Hematopoietic multipotent progenitor cell treated with erythropoietin and hydrocortisone succinate and interleukin-3 and kit ligand, for 17 days (in vitro differentiated cells): Measurements from ENCODE around the gene SMIM17.
A peak's percentile ranks its signal among the peaks of the same experiment; 100 is the strongest.
"Not testable (repeated sequence)": the region's sequence is repeated elsewhere in the genome, so short reads cannot be mapped to it uniquely, and the experiment has no call there.

Experiments
- DNase-seq: peaks from one replicate; pipeline ENCODE4 v3.0.0-alpha.2; 2015; ENCODE audit warnings: low spot score

The SMIM17 gene

DNA sequence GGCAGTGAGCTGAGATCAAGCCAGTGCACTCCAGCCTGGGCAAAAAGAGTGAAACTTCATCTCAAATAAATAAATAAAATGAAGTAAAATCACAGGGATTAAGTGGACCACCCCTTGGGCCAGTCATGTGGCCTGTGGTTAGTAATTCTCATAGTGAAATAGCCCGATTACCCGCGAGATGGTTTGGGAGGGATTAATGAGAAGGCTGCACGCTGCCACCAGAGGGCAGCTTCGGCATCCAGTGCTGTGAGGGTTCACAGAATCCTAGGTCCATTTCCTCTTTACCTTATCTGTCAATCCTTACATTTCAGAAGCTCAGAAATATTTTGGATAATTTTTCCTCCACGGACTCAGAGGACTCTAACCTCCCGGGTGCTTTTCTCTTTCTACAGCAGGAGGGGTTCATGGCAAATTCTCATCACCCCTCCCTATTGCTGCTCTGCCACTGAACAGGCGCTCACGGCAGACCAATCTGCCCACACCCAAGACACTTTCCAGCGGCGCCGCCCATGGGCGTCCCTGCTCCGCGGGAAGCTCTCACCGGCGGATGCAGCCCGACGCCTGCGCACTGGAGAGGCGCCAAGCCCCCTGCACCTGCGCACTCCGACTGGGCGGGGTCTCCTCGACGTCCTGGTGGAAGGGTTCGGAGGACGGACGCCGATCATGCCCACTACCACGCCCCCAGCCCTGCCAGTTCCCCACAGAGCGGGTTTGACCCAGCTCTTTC lies 17.6 kb downstream of the SMIM17 start:
- DNase-seq = no peak

DNA sequence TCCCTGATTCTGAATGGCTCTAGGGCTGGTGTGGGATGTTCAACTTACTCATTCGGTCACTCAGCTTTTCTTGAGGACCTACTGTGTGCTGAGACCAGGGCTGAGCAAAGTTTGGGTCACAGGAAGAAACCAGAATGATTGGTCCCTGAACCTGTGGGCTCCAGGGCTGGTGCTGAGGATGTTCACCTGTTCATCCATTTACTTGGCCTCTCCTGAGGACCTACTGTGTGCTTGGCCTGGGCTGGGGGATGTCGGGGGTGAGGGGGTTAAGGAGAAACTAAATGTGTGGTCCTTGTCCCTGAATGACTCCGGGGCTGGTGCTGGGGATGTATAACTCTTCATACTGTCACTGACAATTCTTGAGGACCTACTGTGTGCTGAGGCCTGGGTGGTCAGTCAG lies 18.3 kb downstream of the SMIM17 start:
- no peak for DNase-seq

DNA sequence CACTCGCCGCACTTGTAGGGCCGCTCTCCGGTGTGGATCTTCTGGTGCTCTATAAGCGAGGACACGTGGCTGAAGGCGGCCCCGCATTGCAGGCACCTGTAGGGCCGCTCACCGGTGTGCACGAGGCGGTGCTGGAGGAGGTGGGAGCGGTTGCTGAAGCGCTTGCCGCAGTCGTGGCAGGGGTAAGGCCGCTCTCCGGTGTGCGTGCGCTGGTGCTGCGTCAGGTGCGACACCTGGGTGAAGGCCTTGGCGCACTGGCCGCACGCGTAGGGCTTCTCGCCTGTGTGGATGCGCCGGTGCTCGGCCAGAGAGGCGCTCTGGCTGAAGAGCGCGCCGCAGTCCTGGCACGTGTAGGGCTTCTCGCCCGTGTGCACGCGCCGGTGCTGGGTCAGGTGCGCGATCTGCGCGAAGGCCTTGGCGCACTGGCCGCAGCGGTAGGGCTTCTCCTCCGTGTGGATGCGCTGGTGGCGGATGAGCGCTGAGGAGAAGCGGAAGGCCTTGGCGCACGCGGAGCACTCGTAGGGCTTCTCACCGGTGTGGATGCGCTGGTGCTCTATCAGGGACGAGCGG lies 21.1 kb downstream of the SMIM17 start:
- DNase-seq = no peak

DNA sequence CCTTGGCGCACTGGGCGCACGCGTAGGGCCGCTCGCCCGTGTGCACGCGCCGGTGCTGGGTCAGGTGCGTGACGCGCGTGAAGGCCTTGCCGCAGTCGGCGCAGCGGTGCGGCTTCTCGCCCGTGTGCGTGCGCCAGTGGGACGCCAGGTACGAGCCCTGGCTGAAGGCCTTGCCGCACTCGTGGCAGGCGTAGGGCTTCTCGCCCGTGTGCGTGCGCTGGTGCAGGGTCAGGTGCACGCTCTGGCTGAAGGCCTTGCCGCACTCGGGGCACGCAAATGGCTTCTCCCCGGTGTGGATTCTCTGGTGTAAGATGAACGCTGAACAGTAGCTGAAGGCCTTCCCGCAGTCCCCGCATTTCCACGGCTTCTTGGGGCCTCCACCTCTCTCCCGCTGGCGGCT lies 21.6 kb downstream of the SMIM17 start:
- DNase-seq = no peak

DNA sequence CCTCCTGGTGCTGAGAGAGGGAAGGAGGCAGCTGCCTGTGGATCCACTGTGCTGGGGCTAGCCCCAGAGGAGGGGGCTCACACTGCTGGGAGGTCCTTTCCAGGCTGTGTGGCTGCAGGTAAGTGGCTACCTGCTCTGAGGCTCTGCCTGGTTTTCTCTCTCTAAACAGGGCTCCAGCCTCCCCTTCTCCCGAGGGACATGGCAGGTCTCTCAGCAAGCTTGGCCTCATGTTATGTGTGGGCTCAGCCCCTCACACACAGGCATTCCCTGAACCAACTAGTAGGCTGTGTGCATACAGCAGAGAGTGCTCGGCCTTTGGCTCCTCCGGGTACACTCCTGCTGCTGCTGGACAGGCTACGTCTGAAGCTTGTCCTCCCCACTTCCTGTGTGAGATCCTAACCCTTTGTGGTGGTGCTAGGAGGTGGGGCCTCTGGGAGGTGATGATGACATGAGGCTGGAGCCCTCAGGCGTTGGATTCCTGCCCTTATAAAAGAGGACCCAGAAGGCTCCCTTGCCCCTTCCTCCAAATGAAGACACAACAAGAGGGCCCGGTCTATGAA lies 24.4 kb downstream of the SMIM17 start:
- no peak for DNase-seq

DNA sequence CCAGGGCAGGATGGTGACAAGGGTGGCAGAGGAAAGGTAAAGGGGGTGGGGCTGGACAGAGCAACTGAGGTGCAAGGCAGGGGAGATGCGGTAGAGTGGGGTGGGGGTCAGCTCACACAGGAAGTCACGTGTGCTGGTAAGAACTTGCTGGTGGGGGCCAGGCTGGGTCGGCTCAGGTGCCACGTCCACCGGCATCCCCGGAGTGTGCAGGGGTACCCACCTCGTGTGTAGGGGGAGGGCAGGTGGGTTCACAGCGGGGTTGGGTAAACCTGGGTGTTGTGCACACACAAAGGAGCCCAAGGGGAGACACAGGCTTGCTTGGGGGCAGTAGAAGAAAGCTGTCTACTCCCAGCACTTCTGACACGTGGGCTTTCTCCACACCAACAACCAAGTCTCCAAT lies 25.7 kb downstream of the SMIM17 start:
- no peak for DNase-seq

DNA sequence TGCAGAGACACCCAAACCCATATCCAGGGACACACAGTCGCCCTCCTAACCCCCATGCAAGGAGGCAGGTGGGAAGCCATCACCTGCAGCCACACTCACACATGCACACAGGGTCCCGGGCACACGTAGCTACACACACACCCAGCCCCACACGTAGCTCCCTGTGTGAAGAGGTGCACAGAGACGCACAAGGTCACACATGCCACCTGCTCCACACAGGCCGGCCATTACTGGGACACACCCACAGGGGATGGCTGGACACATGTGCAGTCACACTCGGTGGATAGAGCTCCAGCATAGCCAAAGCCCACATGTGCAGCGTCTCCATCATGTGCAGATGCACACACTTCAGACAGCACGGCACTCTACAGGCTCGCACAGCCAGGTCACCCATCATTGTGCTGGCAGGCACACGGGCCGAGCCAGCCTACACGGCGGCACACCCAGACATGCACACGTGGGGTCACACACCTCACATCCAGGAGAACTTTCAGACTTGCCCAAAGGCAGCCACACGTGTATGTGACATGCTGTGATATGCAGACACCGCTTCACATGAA lies 27.5 kb downstream of the SMIM17 start:
- DNase-seq = no peak

DNA sequence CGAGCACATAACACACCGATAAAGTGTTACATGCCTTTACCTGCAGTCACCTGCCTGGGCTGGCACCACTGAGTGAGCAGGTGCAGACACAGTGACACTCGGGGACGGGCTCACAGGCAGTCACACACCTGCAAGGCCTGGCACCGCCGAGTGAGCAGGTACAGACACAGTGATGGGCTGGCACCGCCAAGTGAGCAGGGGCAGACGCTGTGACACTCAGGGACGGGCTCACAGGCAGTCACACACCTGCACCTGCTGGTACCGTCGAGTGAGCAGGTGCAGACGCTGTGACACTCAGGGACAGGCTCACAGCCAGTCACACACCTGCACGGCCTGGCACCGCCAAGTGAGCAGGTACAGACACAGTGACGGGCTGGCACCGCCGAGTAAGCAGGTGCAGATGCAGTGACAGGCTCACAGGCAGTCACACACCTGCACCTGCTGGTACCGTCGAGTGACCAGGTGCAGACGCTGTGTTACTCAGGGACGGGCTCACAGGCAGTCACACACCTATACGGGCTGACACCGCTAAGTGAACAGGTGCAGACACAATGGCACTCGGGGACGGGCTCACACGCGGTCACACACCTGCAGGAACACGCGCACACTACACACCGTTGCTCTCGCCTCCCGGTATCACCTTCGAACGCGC lies 28.1 kb downstream of the SMIM17 start:
- no peak for DNase-seq

DNA sequence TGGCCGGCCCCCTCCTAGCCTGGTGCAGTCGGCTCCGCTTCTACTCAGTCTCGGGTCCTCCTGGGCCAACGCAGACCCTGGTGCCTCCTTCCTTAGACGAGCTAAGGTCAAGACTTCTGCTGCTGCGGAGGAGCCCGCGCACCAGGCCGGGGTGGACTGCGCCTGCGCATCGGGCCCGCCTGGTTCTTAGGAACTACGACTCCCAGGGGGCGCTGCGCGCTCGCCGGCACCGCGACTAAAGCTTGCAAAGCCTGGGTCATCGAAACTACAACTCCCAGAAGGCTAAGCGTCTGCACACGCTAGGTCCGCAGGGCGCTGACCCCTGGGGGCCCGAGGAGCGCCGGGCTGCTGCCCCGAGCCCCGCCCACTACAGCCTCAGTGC lies 28.6 kb downstream of the SMIM17 start, which contains the start of gene ZNF835:
TSS of gene ZNF835 (minus strand) at position 145 of the 382 bp plus-strand sequence. CDS start 6,559 bp downstream, outside the sequence.
- peak; percentile 5 for DNase-seq

DNA sequence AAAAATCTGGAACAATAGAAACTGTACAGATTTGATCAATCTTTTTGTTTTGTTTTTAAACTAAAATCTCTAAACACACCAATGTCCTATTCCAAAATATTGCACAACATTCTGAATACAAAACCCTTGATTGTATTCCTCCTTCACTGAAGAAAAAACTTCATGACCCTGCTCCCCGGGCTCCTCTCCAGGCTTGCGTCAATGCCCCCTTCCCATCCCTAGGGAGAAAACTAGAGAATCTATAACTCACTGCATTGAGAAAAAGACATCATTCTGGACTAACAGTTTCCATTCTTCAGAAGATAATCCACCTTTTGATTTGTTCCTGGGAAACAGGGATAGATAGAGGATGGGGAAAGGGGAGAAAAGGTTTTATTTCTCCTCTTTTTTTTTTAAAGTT lies 29.7 kb downstream of the SMIM17 start:
- DNase-seq = not testable (repeated sequence)

DNA sequence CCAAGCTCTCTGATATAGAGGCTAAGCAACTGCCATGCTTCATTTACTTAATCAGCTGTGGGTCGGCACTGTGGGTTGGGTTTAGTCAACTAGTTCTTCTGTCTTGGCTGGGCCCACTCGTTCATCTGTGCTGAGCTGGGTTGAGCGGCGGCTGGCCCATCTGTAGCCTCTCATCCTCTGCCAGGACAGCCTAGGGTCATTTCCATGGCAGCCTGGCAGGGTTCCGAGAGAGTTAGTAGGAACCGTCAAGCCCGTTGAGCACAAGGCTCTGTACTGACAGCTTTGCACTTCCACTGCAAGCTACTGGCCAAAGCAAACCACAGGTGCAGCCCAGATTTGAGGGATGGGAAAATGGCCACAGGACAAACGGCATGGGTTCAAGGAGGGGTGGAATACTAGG lies 35.2 kb downstream of the SMIM17 start:
- DNase-seq = no peak

DNA sequence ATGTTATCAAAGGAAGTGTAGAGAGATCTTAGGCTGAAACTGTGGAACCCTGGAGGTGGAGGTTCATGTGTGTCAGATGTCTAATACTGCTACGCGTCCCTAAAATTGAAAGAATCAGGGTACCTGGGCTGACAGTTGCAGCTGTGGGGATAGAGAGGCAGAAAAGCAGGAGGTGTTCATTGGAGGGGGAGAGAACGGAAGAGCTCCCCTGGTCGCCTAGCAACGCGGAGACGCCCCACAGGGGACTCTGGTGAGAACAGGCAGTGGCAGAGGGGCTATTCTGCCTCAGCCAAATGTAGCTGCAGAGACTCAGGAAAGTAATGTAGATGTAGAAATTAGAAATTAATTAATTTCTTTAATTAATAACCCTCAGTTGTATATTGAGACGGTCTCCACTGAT lies 38.7 kb downstream of the SMIM17 start:
- DNase-seq = no peak

DNA sequence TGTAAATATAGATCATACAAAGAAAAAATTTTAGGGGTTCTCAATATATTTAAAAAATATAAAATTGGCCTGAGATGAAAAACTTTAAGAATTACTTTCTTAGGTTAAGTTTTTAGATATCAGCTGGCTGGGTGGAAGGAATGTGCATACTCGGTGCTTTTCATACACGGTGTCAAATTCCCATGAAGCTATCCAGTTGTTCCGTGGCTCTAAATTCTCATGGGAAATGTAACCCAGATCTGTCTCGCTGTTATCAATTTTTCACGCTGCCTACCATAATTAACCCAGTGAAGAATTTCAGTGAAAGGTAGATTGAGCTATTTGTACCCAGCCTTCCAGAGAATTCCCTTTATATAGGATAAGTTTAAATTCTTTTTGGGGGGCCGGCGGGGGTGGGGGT lies 40.2 kb downstream of the SMIM17 start:
- DNase-seq = no peak

DNA sequence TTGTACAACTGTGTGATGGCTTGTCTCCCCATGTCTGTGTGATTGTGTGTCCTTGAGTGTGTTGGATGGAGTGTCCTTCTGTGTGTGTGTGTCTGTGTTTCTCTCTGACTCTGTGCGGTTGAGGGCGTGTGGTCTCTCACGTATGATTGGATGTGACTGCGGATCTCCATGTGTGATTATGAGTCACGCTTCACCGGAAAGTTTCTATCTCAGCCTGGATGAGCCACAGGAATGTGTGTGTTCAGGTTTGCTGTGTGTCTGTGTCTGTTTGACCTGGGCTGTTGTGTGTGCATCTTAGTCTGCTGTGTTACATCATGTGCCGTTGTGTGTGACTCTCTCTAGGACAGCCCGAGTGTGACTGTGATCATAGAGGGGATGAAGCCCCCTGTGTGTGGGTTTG lies 44.1 kb downstream of the SMIM17 start:
- no peak for DNase-seq

DNA sequence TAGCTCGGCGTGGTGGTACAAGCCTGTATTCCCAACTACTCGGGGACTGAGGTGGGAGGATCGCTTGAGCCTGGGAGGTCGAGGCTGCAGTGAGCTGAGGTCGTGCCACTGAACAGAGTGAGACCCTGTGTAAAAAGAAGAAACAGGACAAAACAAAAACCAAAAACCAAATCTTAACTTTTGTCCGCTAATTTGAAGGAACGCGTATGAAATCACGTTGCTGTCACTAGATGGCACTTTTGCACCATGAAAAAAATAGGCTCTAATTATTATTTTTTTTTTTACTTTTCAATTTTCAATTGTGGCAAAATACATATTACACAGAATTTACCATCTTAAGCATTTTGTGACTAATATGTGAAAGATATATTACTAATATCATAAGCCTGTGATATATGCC lies 46.2 kb downstream of the SMIM17 start:
- DNase-seq = no peak

DNA sequence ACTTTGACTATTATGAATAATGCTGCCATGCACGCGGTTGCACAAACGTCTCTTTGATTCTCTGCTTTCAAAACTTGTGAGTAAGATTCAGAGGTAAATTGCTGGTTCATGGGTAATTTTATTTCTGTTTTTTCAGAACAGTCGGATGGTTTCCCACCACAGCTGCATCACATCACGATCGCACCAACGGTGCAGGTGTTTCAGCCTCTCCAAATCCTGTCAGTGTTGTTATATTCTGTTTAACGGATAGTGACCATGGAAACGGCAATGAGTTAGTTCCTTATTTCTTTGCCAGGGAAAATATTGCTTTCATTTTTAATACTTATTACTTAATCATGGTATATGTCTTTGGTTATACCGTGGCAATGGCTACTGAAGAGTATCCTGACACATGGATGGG lies 47.7 kb downstream of the SMIM17 start:
- DNase-seq = no peak

DNA sequence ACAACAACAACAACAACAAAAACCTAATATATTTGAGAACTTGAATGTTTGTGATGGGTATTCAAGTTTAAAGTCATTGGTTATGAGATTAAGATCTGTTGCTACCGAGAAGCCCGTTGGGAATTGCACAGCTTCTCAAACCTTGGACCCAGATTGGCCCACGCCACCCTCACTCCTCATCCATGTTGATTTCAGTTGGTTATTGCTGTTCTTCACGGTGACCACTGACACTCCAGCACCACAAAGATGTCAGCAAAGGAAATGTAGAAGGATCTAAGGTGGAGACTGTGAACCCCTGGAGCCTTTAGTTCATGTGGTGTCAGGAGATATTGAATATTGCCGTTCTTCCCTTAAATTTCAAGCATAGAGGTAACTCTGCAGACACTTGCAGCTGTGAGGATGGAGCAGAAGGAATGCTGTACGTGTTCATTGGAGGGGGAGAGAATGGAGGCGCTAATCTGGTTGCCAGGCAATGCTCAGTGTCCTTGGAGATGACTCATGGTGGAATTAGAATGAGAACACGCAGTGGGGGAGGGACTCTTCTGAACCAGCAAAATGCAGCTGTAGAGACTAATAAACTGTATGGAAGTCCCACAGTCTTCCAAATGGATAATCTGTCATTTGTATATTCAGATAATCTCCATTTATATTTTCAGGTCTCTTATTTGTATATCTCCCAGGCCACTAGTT lies 49.4 kb downstream of the SMIM17 start:
- no peak for DNase-seq

DNA sequence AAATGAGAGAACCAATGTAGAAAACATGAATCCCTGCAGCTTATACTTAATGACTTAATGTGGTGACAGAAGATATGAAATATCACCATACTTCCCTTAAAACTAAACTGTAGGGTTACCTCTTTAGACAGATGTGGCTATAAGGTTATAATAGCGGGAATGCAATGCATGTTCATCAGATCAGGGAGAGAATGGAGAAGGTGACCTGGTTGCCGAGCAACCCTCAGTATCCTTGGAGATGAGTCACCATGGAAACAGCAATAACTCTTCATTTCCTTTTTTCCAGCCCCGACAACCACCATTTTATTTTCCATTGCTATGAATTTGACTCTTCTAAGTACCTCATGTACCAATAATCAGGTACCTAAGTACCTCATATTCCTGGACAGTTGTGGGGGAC lies 56.6 kb downstream of the SMIM17 start:
- no peak for DNase-seq

DNA sequence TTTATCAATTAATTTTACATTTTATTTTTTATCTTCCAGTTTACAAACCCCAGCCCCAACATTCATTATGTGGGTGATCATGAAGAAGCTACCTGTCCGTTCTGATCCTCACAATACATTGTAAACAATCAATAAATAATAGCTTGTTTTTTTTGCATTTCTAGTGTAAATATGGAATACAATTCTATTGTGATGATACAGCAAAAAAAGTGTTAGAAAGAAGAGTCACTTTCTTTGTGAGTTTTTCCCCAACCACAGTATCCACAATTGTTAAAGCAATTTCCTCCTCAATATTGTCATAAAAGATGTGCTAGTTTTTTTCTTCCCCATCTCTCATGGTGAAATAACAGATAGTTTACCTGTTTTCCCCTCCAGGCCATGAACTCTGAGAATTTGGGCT lies 58.9 kb downstream of the SMIM17 start:
- no peak for DNase-seq

DNA sequence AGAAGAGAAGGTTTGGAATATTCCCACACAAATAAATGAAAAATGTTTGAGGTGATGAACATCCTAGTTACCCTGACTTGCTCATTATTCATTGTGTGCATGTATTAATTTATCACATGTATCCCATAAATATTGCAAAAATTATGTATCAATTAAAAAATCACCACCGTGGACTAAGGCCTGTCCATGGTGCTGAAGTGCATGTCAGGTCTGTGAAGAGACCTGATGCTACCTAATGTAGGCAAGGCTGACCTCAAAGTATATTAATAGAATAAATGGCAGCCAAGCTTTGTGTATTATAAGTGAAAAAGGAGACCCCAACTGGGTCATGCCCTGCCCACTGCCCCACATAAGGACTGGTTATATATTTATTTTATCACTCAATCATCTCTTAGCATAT lies 63.0 kb downstream of the SMIM17 start:
- no peak for DNase-seq
